Heart right ventricle (tissue), 16 donors: Measurements from ENCODE around the gene CADM1. TPM values are rescaled to one million over a fixed set of nuclear protein-coding genes. Genes with fewer than 3 reads are reported as not detected.
A peak's percentile ranks its signal among the peaks of the same experiment; 100 is the strongest.

Experiments used
- ATAC-seq, 8 donors: fragments of 200-7000 bp; cut with Tn5 transposase; one replicate each; pipeline ENCODE4 v1.9.1; 2020; ENCODE audit warnings: mild to moderate bottlenecking in 8 of 8, moderate library complexity in 8 of 8, moderate number of reproducible peaks in 1 of 8
- DNase-seq, 2 donors: peaks; one replicate each; pipeline ENCODE4 v3.0.0-alpha.2; 2020
- H3K27ac ChIP-seq, 10 donors: fragments of 200-600 bp; sonication (generic) in 2 of 10; one replicate each; pipeline versions ENCODE4 v1.5.0 to v1.8.0; 2020 to 2022; ENCODE audit warnings: mild to moderate bottlenecking in 3 of 10
- H3K27me3 ChIP-seq, 7 donors: fragments of 200-600 bp; one replicate each; pipeline ENCODE4 v1.8.0; 2021 to 2022; ENCODE audit warnings: mild to moderate bottlenecking in 2 of 7
- H3K36me3 ChIP-seq, 9 donors: fragments of 200-600 bp; sonication (generic) in 1 of 9; one replicate each; pipeline versions ENCODE4 v1.5.0 to v1.8.0; 2020 to 2022; ENCODE audit warnings: mild to moderate bottlenecking in 2 of 9
- H3K4me1 ChIP-seq, 9 donors: fragments of 200-600 bp; sonication (generic) in 1 of 9; one replicate each; pipeline versions ENCODE4 v1.5.0 to v1.8.0; 2020 to 2022; ENCODE audit warnings: mild to moderate bottlenecking in 4 of 9
- H3K4me3 ChIP-seq, 10 donors: fragments of 200-600 bp; sonication (generic) in 2 of 10; one replicate each; pipeline versions ENCODE4 v1.5.0 to v1.8.0; 2020 to 2022; ENCODE audit warnings: mild to moderate bottlenecking in 7 of 10, moderate library complexity in 2 of 10
- H3K9me3 ChIP-seq, 11 donors: fragments of 200-600 bp in 10 of 11; sonication (generic) in 2 of 11; one replicate each; pipeline versions ENCODE4 v1.5.0 to v1.8.0; 2013 to 2022; ENCODE audit warnings: mild to moderate bottlenecking in 2 of 11, control low read depth in 1 of 11, moderate library complexity in 1 of 11
- CTCF ChIP-seq, 9 donors: fragments of 200-600 bp; sonication (generic) in 2 of 9; IDR thresholded peaks; one replicate each; pipeline versions ENCODE4 v1.5.0 to v1.8.0; 2021 to 2022; ENCODE audit warnings: antibody characterized with exemption in 9 of 9, mild to moderate bottlenecking in 5 of 9, moderate library complexity in 1 of 9
- WGBS, 2 donors: extraction: QIAGEN DNeasy Blood & Tissue Kit; methylation state at CpG; one replicate each; pipeline ENCODE4 v1.1.7; 2013; ENCODE audit warnings: inconsistent platforms in 1 of 2; 5-methylcytosine and 5-hydroxymethylcytosine counted together
- intact Hi-C, 10 donors: fragments of 100-400 bp; cut with DNase I; formaldehyde crosslinking; loops; one replicate each; pipeline versions ENCODE4 v1.11.1 to v1.14.2; 2022
- polyA plus RNA-seq, 2 donors: library from polyadenylated mRNA; stranded (reverse); fragments of 200-250 nt; gene quantifications; one replicate each; pipeline ENCODE4 v1.2.3, GENCODE V29; 2013
- total RNA-seq, 10 donors: library from RNA; stranded (reverse); fragmentation: NEBNext Ultra II Directional in 3 of 10; extraction: Animal tissue kit (Norgen Biotek cat#: 25700) in 3 of 10; gene quantifications; one replicate each; pipeline versions ENCODE4 v1.2.1 to v1.2.4, GENCODE V29; 2021 to 2023
- donor health status: Arrhythmogenic right ventricular cardiomyopathy.
- donor health status: ischemic (EF 13 %, LVEDD 7.1; RV severe dilation, severe dysfunction).
- donor health status: healthy with polysubstance abuse.
- donor health status: DM: no; HTN: yes; CAD: no.
- donor health status: DM: no; HTN: no; CAD: no.
- donor health status: ischemic (EF 25% LVEDD 6.9; RV normal size, moderate dysfunction).
- donor health status: ischemic (EF 25% LVEDD 5.7; RV mildly dilated, moderate dysfunction).
- donor health status: healthy.
- donor health status: DM: yes; HTN: yes; CAD: no.
- donor health status: Ischemic cardiomyopathy.
- donor health status: ischemic (EF 35%, LVEDD 5.7; RV mildly dilated, moderate dysfunction).
- donor health status: nonischemic (EF 11% LVEDD 7.7; RV severe dilation, severe dysfunction).
- donor health status: DM: yes; HTN: yes; CAD: no.
- donor health status: PGD.
- donor health status: ischemic (EF 29% LVEDD 5.4; RV normal size, mild dysfunction).
- donor health status: nonischemic (EF 23%, LVEDD 6.1; RV moderate dilation, normal function).

CADM1 gene
- total and polyA plus RNA-seq, 12 donors: 10.2 to 83.0 (median 41.4) TPM

- Histone ChIP-seq H3K27me3 (no peaks in the 10 kb centered on the region), H3K4me3 (no peak overlapping the region), H3K4me1 (peaks cover 0 to 8% (median 0%) of the 10 kb centered on the region in 9 donors), H3K9me3 (no peaks in the 10 kb centered on the region), H3K27ac (no peak overlapping the region), H3K36me3 (no peaks in the 10 kb centered on the region)
- WGBS, 2 donors: 79 to 83% methylated on average over 7 of the region's 7 CpGs
- intact Hi-C loops: no loop called here
- no peak for TF ChIP-seq CTCF (IDR thresholded peaks at IDR 0.05)
- ATAC-seq (peak in 1 of 8 donors; percentile 4), DNase-seq (no peak)
Observed at GRCh38 chr11:115244758-115245157, 259.5 kb downstream of the CADM1 start.

GRCh38 chr11:115244296-115244695 lies 259.9 kb downstream of the CADM1 start:
- no peak for ATAC-seq
- Histone ChIP-seq H3K4me1 (peaks cover 0 to 8% (median 0%) of the 10 kb centered on the region in 9 donors), H3K4me3 (no peak overlapping the region), H3K9me3 (no peaks in the 10 kb centered on the region), H3K27ac (no peak overlapping the region), H3K27me3 (no peaks in the 10 kb centered on the region), H3K36me3 (no peaks in the 10 kb centered on the region)
- no peak for TF ChIP-seq CTCF (IDR thresholded peaks at IDR 0.05)
- WGBS, 2 donors: 69 to 74% methylated on average over 5 of the region's 5 CpGs
- DNase-seq: no peak
- intact Hi-C loops: no loop called here

GRCh38 chr11:115242982-115243381 lies 261.2 kb downstream of the CADM1 start:
- DNase-seq: no peak
- H3K9me3 ChIP-seq: no peaks in the 10 kb centered on the region
- peaks cover 0 to 4% (median 0%) of the 10 kb centered on the region in 9 donors for H3K36me3 ChIP-seq
- no peak for TF ChIP-seq CTCF (IDR thresholded peaks at IDR 0.05)
- H3K27me3 ChIP-seq: no peaks in the 10 kb centered on the region
- ATAC-seq: no peak
- no peak overlapping the region for H3K27ac ChIP-seq
- intact Hi-C loops: no loop called here
- WGBS, 2 donors: 98 to 100% methylated on average over 1 of the region's 1 CpG
- peaks cover 0 to 8% (median 0%) of the 10 kb centered on the region in 9 donors for H3K4me1 ChIP-seq
- H3K4me3 ChIP-seq: no peak overlapping the region

DNA sequence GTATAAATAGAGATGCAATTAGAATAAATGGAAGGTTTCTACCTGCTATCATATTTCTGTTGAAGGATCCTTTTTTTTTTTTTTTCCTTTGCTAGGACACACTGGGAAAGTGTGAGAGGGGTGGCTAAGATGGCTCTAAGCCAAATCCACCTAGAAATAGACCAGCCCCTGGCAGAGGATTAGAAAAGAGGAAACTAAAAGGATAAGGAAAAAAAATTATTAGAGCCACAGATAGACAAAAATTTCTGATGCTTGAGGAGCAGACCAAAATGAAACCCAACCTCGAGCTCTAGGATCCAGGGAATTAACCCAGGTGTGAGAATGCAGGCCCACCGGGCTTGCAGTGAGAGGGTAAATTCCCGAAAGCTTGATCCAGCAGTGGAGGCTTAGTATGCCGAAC lies 262.3 kb downstream of the CADM1 start:
- H3K9me3 ChIP-seq: no peaks in the 10 kb centered on the region
- WGBS, 2 donors: 78 to 85% methylated on average over 4 of the region's 4 CpGs
- H3K4me1 ChIP-seq: peaks cover 0 to 8% (median 0%) of the 10 kb centered on the region in 9 donors
- no peaks in the 10 kb centered on the region for H3K27me3 ChIP-seq
- H3K36me3 ChIP-seq: peaks cover 0 to 11% (median 0%) of the 10 kb centered on the region in 9 donors
- ATAC-seq (no peak), DNase-seq (no peak)
- no peak for TF ChIP-seq CTCF (IDR thresholded peaks at IDR 0.05)
- no peak overlapping the region for H3K27ac ChIP-seq
- H3K4me3 ChIP-seq: no peak overlapping the region
- intact Hi-C loops: no loop called here
